ENCODE results near the gene ATP5F1C. TPM values are rescaled to one million over a fixed set of nuclear protein-coding genes. Genes with fewer than 3 reads are reported as not detected.

Gene ATP5F1C
- polyA plus RNA-seq, 3 donors, result 264 to 320 (median 266) TPM

DNA sequence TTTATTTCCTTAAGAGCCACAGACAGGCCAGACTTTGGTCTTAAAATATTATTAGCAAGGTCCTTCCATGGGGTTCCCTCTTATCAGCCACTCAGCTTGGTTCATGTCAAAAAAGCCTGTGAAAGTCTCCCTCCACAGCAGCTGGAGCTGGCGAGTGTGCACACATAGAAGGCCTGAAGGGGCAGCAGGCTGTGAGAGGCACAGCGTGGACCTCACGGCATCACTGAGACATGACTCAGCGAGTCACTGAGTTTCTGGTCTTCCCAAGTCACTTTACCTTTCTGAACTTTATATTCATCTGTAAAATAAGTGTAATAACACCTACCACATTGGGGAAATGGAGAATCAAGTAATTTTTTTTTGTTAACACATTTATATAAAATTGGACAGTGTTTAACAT is 39.0 kb downstream of the ATP5F1C start:
- WGBS, 3 donors, result 36 to 95% (median 87%) methylated on average over 4 of the region's 4 CpGs
- H3K27ac ChIP-seq (ENCODE audit: low read depth, low read length), result no peak overlapping the region

DNA sequence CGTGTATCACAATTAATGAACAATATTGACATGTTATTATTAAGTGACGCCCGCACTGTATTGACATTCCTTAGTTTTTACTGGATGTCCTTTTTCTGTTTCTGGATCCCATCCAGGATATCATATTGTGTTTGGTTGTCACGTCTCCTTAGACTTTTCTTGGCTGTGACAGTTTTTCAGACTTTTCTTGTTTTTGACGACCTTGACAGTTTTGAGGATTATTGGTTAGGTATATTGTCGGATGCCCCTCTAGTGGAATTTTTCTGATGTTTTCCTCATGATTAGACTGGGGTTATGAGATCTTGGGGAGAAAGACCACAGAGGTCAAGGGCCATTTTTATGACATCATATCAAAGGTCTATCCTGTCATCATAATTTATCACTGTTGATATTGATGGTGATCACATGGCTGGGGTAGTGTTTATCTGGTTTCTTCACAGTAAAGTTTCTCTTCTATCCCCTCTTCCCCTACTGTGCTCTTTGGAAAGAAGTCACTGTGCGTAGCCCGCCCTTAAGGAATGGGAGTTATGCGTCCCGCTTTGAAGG is 41.4 kb downstream of the ATP5F1C start:
- WGBS, 3 donors, result 87 to 95% (median 90%) methylated on average over 10 of the region's 10 CpGs
- no peak overlapping the region for H3K27ac ChIP-seq (ENCODE audit: low read depth, low read length)

DNA sequence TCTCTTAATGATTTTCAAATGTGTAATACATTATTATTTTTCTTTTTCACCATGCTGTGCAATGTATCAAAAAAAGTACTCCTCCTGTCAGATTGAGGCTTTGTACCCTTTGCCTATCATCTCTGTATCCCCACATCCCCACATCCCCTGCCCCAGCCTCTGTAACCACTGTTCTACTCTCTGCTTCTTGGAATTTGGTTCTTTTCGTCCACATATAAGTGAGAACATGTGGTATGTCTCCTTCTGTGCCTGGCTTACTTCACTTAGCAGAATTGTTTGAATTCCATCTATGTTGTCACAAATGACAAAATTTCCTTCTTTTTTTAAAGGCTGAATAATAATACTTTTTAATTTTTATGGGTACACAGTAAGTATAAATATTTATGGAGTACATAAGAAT is 44.1 kb downstream of the ATP5F1C start:
- H3K27ac ChIP-seq (ENCODE audit: low read depth, low read length), result no peak overlapping the region
- WGBS, 3 donors, result 86 to 91% (median 87%) methylated on average over 1 of the region's 1 CpG

DNA sequence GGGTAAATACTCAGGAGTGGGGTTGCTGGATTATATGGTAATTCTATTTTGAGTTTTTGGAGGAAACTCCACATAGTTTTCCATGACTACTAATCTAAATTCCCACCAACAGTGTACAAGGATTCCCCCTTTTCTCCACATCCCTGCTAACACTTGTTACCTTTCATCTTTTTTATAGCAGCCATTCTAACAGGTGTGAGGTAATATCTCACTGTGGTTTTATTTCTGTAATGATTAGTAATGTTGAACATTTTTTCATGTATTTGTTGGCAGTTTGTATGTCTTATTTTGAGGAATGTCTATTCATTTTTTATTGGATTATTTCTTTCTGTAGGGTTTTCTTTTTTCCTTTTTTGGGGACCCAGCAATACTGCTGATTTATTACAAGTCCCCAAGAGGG is 45.2 kb downstream of the ATP5F1C start:
- no peak overlapping the region for H3K27ac ChIP-seq (ENCODE audit: low read depth, low read length)

DNA sequence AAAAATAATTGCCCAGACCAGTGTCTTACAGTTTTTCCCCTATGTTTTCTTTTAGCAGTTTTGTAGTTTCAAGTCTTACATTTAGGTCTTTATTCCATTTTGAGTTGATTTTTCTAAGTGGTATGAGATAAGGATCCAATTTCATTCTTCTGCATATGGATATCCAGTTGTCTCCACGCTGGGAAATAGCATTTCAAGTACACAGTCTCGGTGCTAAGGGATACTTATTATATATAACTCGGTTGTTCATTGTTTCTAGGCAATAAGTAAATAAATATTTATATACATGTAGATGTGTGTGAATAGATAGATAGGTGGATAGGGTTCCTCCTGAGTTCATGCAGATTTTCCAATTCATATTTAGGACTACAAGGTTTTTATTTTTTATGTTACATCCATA is 46.3 kb downstream of the ATP5F1C start:
- H3K27ac ChIP-seq (ENCODE audit: low read depth, low read length), result no peak overlapping the region
- WGBS, 3 donors, result 92 to 97% (median 94%) methylated on average over 3 of the region's 3 CpGs

DNA sequence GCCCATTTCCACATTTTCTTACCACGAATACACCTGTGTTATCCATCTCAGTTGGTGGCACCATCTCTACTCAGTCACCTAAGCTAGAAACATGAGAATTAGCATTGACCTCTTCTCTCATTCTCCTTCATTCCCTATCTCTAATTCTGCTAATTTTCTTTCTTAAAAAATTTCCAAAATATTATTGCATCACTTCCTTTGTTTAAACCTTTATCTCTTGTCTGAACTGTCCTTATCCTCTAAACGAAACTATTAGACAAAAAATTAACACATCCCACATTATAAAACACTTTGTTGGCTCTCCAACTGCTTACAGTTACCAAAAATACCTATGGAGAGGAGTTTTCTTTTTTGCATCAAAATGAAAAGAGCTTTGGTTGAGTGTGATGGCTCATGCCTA is 48.6 kb downstream of the ATP5F1C start:
- WGBS, 3 donors, result 84 to 92% (median 87%) methylated on average over 2 of the region's 2 CpGs

DNA sequence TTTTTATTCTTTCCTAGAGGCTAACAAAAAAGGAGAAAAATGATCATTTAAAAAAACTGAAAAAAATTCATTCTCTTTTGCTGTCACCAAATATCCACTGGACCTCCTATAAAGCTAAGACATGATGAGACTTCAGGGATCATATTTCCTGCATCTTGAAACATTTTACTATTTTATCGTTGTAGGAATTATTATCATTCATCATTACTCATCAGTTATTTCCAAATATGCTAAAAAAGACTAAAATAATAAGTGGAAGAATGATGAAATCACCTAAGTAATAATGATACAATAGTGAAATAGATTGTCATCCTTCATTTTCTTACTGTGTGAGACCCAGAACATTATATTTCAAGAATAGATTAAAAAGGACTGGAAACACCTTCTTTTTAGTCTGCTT is 58.6 kb downstream of the ATP5F1C start:
- WGBS, 3 donors, result 40 to 79% (median 62%) methylated on average over 1 of the region's 1 CpG
- no peak overlapping the region for H3K27ac ChIP-seq (ENCODE audit: low read depth, low read length)

More for the DNA sequence above, 48.6 kb downstream of the ATP5F1C start:
- no peak overlapping the region for H3K27ac ChIP-seq (ENCODE audit: low read depth, low read length)

DNA sequence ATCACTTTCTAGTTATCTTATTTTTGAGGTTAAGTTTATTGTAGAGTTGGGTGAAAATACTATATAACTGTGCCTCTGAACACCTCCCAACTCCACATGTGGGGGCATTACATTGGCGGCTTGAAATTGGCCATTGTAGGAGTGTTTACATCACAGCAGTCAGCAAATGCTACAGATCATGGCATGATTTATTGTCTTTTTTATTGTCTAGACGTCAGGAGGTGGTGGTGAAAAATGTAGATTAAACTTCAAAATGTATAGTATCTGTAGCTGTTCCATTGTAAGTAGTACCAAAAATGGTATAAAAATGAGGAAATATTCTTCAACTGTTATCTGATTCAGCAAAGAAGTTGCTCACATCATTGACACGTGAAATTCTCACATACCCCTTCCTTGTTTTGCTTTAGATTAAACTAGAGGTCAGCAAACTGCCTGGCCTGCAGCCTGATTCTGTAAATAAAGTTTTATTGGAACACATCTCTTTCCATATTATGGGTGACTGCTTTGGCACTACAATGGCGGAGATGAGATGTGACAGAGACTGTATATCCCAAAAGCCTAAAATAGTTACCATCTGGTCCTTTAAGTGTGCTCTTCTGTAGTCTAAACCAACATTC is 65.4 kb downstream of the ATP5F1C start:
- H3K27ac ChIP-seq (ENCODE audit: low read depth, low read length), result no peak overlapping the region
- WGBS, 3 donors, result 65 to 80% (median 75%) methylated on average over 4 of the region's 4 CpGs

DNA sequence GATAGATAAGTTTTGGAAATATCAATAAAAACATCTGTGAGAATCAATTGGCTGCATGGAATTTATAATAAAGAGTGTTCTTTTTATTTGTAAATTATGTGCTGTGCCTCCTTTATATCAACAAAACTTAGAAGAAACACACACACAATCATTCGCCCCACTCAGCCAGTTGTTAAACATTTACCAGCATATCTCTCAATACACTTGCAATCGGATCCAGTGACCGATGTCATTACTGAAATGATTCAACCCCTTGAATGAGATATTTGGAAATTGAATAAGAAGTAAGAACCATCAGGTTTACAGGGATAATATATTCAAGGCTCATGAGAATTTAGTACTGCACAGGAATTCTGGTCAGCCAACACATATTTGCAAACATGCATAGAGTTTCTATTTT is 65.9 kb downstream of the ATP5F1C start:
- no peak overlapping the region for H3K27ac ChIP-seq (ENCODE audit: low read depth, low read length)
- 24 to 95% (median 83%) methylated on average over 3 of the region's 3 CpGs for WGBS, 3 donors

DNA sequence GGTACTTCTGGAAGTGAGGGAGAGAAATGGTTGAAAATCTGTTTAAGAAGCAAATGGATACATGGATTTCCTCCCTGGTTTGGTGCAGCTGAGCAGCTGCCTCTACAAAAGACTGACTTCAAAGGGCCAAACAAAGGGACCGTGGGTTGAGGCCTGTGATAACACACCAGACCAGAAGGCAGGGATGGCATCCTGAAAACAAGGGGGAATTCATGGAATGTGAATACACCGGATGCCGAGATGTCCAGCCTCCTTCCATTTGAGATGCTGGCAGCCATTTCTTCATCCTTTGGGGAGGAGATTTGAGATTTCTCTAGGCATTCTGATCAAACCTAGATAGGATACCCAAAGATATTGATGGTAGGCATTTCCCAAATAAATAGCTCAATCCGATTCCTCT is 67.2 kb downstream of the ATP5F1C start:
- no peak overlapping the region for H3K27ac ChIP-seq (ENCODE audit: low read depth, low read length)
- WGBS, 3 donors, result 96 to 97% (median 97%) methylated on average over 4 of the region's 4 CpGs

DNA sequence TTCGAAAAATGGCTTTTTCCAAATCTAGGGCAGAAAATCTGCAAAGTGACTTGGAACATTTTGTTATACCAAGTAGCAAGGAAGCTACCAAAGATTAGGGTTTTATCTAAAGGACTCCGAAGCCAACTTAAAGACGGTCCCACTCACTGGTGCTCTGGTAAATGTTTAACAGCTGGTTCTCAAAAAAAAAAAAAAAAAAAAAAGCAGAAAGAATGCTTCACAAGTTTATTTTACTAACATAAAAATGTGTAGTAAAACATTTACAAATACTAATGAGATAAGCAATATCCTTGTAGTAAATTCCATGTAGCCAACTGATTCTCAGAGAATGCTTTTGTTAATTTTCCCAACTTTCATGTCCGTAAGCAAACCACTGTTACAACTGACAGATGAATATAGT is 68.7 kb downstream of the ATP5F1C start:
- 16 to 59% (median 58%) methylated on average over 4 of the region's 4 CpGs for WGBS, 3 donors
- no peak overlapping the region for H3K27ac ChIP-seq (ENCODE audit: low read depth, low read length)

DNA sequence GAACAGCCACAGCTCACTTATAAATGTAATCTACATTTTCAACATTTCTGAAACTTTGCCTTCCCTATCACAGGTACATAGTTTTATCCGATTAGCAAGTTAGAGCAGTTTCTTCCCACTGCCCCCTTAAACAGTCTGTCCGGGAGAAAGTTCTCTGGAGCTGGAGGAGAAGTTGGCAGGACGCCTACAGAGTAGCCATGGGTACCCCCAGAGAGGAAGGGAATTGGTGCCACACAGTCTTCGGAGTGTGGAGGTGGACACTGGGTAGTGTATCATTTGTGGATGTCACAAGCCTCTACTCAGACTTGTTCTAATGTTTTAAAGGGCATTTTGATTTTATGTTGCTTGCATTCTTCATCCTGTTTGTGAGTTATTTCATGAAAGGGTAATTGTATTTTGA is 69.3 kb downstream of the ATP5F1C start:
- WGBS, 3 donors, result 32 to 51% (median 51%) methylated on average over 4 of the region's 4 CpGs
- H3K27ac ChIP-seq (ENCODE audit: low read depth, low read length), result no peak overlapping the region

Other genes with a start within 250 kb of the ATP5F1C start
- 10 to 100 TPM in 2 of 3 donors, 1 to 10 TPM in 1; 7.9 to 82.5 (median 15.9) TPM for gene ITIH5, start 121.2 kb upstream of the ATP5F1C start, polyA plus RNA-seq
- under 1 TPM in 1 of 3 donors, not detected in 2; 0.05 TPM for gene ITIH2, start 84.9 kb upstream of the ATP5F1C start, polyA plus RNA-seq
- 1 to 10 TPM; 4.0 to 8.1 (median 5.5) TPM for gene KIN, start 184 bp upstream of the ATP5F1C start, polyA plus RNA-seq
- gene TAF3, start 30.3 kb downstream of the ATP5F1C start, polyA plus RNA-seq, result 1 to 10 TPM; 2.2 to 5.8 (median 3.8) TPM

Measured in adipose tissue (tissue), 3 donors.